HG02798 (cell line): Measurements from ENCODE around the gene MRPL34.

Experiments
- ATAC-seq: cut with Tn5 transposase; IDR thresholded peaks from one replicate; pipeline ENCODE4 v1.9.1; 2021; ENCODE audit warnings: mild to moderate bottlenecking; ENCODE audit not compliant: unreplicated experiment, poor library complexity

Gene MRPL34

GRCh38 chr19:17327068-17327653, 21.5 kb downstream of the MRPL34 start:
- ATAC-seq, result no peak

GRCh38 chr19:17327654-17328516, 22.2 kb downstream of the MRPL34 start:
- ATAC-seq, result no peak

GRCh38 chr19:17328517-17329365, 23.1 kb downstream of the MRPL34 start:
- no peak for ATAC-seq

GRCh38 chr19:17329366-17330261, 23.9 kb downstream of the MRPL34 start:
- no peak for ATAC-seq

- no peak for ATAC-seq
Observed at GRCh38 chr19:17330262-17331044, 24.8 kb downstream of the MRPL34 start.

- ATAC-seq, result no peak
Observed at GRCh38 chr19:17331045-17331558, 25.4 kb downstream of the MRPL34 start.

GRCh38 chr19:17332360-17332676, 26.6 kb downstream of the MRPL34 start:
- no peak for ATAC-seq

GRCh38 chr19:17332677-17333581, 27.3 kb downstream of the MRPL34 start:
- ATAC-seq, result no peak

- no peak for ATAC-seq
Observed at GRCh38 chr19:17333611-17334413, 28.1 kb downstream of the MRPL34 start.

- peak; percentile 58 for ATAC-seq
Observed at GRCh38 chr19:17334414-17335409, 29.0 kb downstream of the MRPL34 start, which contains the start of gene ANO8. Gene ANO8, minus strand, starts transcription at chr19:17334855. Its CDS starts 185 bp downstream, at chr19:17334670.

GRCh38 chr19:17335575-17335974, 29.9 kb downstream of the MRPL34 start:
- no peak for ATAC-seq

- peak; percentile 87 for ATAC-seq
Observed at GRCh38 chr19:17336872-17337674, 31.4 kb downstream of the MRPL34 start, which contains the start of gene GTPBP3. Gene GTPBP3, plus strand, starts transcription at chr19:17337553. Its CDS starts 59 bp downstream, at chr19:17337612.

- ATAC-seq, result no peak
Observed at GRCh38 chr19:17337675-17338432, 32.2 kb downstream of the MRPL34 start.

- no peak for ATAC-seq
Observed at GRCh38 chr19:17338433-17339078, 32.9 kb downstream of the MRPL34 start.
